CD4-positive, CD25-positive, alpha-beta regulatory T cell (primary cell): Measurements from ENCODE around the gene SLC2A11. TPM values are rescaled to one million over a fixed set of nuclear protein-coding genes. Genes with fewer than 3 reads are reported as not detected.
"Not testable (repeated sequence)": the region's sequence is repeated elsewhere in the genome, so short reads cannot be mapped to it uniquely, and the experiment has no call there.

Source experiments
- ATAC-seq, 2 donors: fragments of 150-1000 bp; cut with Tn5 transposase; one replicate each; pipeline ENCODE4 v1.10.0; 2021; ENCODE audit warnings: low read depth in 2 of 2, moderate number of reproducible peaks in 2 of 2, moderate library complexity in 1 of 2
- DNase-seq, 3 donors: peaks; one replicate each; pipeline versions ENCODE4 v3.0.0 to v3.0.0-alpha.2; 2012 to 2022; ENCODE audit warnings: mixed read lengths in 1 of 3
- H3K27ac ChIP-seq: one replicate; pipeline ENCODE4 v1.7.0; 2013; ENCODE audit warnings: mild to moderate bottlenecking, low read length; ENCODE audit not compliant: insufficient read depth, poor library complexity, severe bottlenecking
- H3K27me3 ChIP-seq: one replicate; pipeline ENCODE4 v1.7.0; 2013; ENCODE audit warnings: low read length; ENCODE audit not compliant: control insufficient read depth, insufficient read depth
- H3K36me3 ChIP-seq: one replicate; pipeline ENCODE4 v1.7.0; 2013; ENCODE audit warnings: mild to moderate bottlenecking, low read length, moderate library complexity; ENCODE audit not compliant: control insufficient read depth, insufficient read depth
- H3K4me1 ChIP-seq: 2 replicates; pipeline ENCODE4 v1.7.0; 2013; ENCODE audit warnings: mild to moderate bottlenecking, low read length; ENCODE audit not compliant: insufficient read depth, control insufficient read depth, poor library complexity, severe bottlenecking
- H3K4me3 ChIP-seq: one replicate; pipeline ENCODE4 v1.7.0; 2013; ENCODE audit warnings: low read depth, mild to moderate bottlenecking, low read length, moderate library complexity
- H3K9me3 ChIP-seq, 2 experiments: 1 replicate in 1 of 2; 2 replicates in 1 of 2; pipeline ENCODE4 v1.7.0; 2013; ENCODE audit warnings: low read length in 2 of 2, mild to moderate bottlenecking in 1 of 2, moderate library complexity in 1 of 2; ENCODE audit not compliant: control insufficient read depth in 2 of 2
- H3K27ac Mint-ChIP-seq, 3 donors: one replicate each; pipeline ENCODE4 v1.8.0; 2020 to 2022; ENCODE audit warnings: mild to moderate bottlenecking in 3 of 3, mixed read lengths in 3 of 3, moderate library complexity in 2 of 3
- H3K27me3 Mint-ChIP-seq: one replicate; pipeline ENCODE4 v1.8.0; 2022; ENCODE audit warnings: mild to moderate bottlenecking, mixed read lengths
- H3K36me3 Mint-ChIP-seq: one replicate; pipeline ENCODE4 v1.8.0; 2020; ENCODE audit warnings: mixed read lengths
- H3K4me1 Mint-ChIP-seq, 4 donors: one replicate each; pipeline ENCODE4 v1.8.0; 2020 to 2022; ENCODE audit warnings: mixed read lengths in 4 of 4, mild to moderate bottlenecking in 1 of 4
- H3K4me3 Mint-ChIP-seq, 4 donors: one replicate each; pipeline ENCODE4 v1.8.0; 2020 to 2022; ENCODE audit warnings: mild to moderate bottlenecking in 4 of 4, mixed read lengths in 4 of 4, moderate library complexity in 3 of 4
- H3K9me3 Mint-ChIP-seq, 7 donors: one replicate each; pipeline ENCODE4 v1.8.0; 2020 to 2022; ENCODE audit warnings: mixed read lengths in 7 of 7, mild to moderate bottlenecking in 3 of 7, moderate library complexity in 2 of 7
- polyA plus RNA-seq, 4 donors: library from polyadenylated mRNA; unstranded; fragments of 300-500 nt; fragmentation: Illumina TruSeq; gene quantifications; one replicate each; pipeline ENCODE4 v1.2.3, GENCODE V29; 2021
- total RNA-seq: library from RNA; stranded (reverse); gene quantifications from one replicate; pipeline ENCODE4 v1.2.3, GENCODE V29; 2022

The SLC2A11 gene
- total and polyA plus RNA-seq, 5 donors from 2014 or later, result 2.5 to 8.6 (median 4.2) TPM

- Histone ChIP-seq H3K27ac (peak overlapping the region; percentile 90), H3K36me3 (peaks cover 6% of the 10 kb centered on the region), H3K27me3 (no peaks in the 10 kb centered on the region), H3K4me1 (peaks cover 24% of the 10 kb centered on the region), H3K4me3 (no peak overlapping the region), H3K9me3 (no peaks in the 10 kb centered on the region)
- Mint-ChIP-seq H3K4me3 (peak overlapping the region; percentile 93 to 98 (median 96)), H3K27ac (peak overlapping the region in 1 of 3 donors; percentile 94), H3K36me3 (peaks cover 5% of the 10 kb centered on the region), H3K27me3 (peaks cover 4% of the 10 kb centered on the region), H3K4me1 (peaks cover 0 to 37% (median 18%) of the 10 kb centered on the region in 4 donors), H3K9me3 (peaks cover 0 to 3% (median 0%) of the 10 kb centered on the region in 7 donors)
- DNase-seq (no peak), ATAC-seq (no peak)
Observed at GRCh38 chr22:23896166-23896522, 38.5 kb downstream of the SLC2A11 start.

- Mint-ChIP-seq H3K27ac (peak overlapping the region in 1 of 3 donors; percentile 51), H3K4me3 (peak overlapping the region; percentile 69 to 87 (median 78)), H3K27me3 (peaks cover 4% of the 10 kb centered on the region), H3K9me3 (peaks cover 0 to 3% (median 0%) of the 10 kb centered on the region in 7 donors), H3K36me3 (peaks cover 5% of the 10 kb centered on the region), H3K4me1 (peaks cover 0 to 37% (median 18%) of the 10 kb centered on the region in 4 donors)
- ATAC-seq (no peak), DNase-seq (no peak)
- no peak overlapping the region for H3K4me3 ChIP-seq
- no peak overlapping the region for H3K27ac ChIP-seq
- H3K27me3 ChIP-seq, result no peaks in the 10 kb centered on the region
- H3K9me3 ChIP-seq, result no peaks in the 10 kb centered on the region
- peaks cover 24% of the 10 kb centered on the region for H3K4me1 ChIP-seq
- H3K36me3 ChIP-seq, result peaks cover 6% of the 10 kb centered on the region
Observed at GRCh38 chr22:23896523-23897186, 39.0 kb downstream of the SLC2A11 start.

DNA sequence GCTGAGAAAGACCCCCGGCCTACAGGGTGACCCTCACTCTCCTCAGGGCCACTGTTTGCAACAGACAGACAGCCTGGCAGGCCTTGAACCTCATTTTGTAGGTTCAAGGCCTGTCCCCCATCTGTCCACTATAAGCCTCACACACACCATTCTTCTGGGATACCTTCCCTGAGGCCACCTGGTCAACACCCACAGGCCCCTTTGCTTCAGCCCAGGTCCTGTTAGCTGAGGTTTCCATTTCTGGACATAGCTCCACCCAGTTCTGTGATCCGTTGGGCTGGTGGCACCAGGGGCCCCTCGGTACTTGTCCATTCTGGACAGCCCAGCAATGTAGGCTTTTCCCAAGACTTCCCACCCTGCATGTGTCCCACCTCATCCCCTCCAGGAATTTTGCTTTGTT lies 39.6 kb downstream of the SLC2A11 start:
- no peak overlapping the region for H3K27ac Mint-ChIP-seq
- DNase-seq, result no peak
- H3K4me3 ChIP-seq, result no peak overlapping the region
- H3K36me3 ChIP-seq, result peaks cover 6% of the 10 kb centered on the region
- H3K27me3 Mint-ChIP-seq, result peaks cover 4% of the 10 kb centered on the region
- no peaks in the 10 kb centered on the region for H3K9me3 ChIP-seq
- H3K9me3 Mint-ChIP-seq, result peaks cover 0 to 3% (median 0%) of the 10 kb centered on the region in 7 donors
- no peaks in the 10 kb centered on the region for H3K27me3 ChIP-seq
- H3K4me1 ChIP-seq, result peaks cover 24% of the 10 kb centered on the region
- no peak overlapping the region for H3K27ac ChIP-seq
- no peak for ATAC-seq
- peaks cover 0 to 34% (median 18%) of the 10 kb centered on the region in 4 donors for H3K4me1 Mint-ChIP-seq
- peaks cover 5% of the 10 kb centered on the region for H3K36me3 Mint-ChIP-seq
- H3K4me3 Mint-ChIP-seq, result peak overlapping the region; percentile 69 to 87 (median 78)

- DNase-seq, result no peak
- Mint-ChIP-seq H3K4me1 (peaks cover 0 to 30% (median 17%) of the 10 kb centered on the region in 4 donors), H3K27me3 (peaks cover 4% of the 10 kb centered on the region), H3K9me3 (peaks cover 0 to 3% (median 0%) of the 10 kb centered on the region in 7 donors), H3K4me3 (peak overlapping the region; percentile 15 to 59 (median 38)), H3K36me3 (peaks cover 5% of the 10 kb centered on the region), H3K27ac (no peak overlapping the region)
- H3K27ac ChIP-seq, result no peak overlapping the region
- no peak for ATAC-seq
- peaks cover 23% of the 10 kb centered on the region for H3K4me1 ChIP-seq
- no peaks in the 10 kb centered on the region for H3K27me3 ChIP-seq
- H3K4me3 ChIP-seq, result no peak overlapping the region
- H3K36me3 ChIP-seq, result peaks cover 6% of the 10 kb centered on the region
- no peaks in the 10 kb centered on the region for H3K9me3 ChIP-seq
Observed at GRCh38 chr22:23898006-23898974, 40.6 kb downstream of the SLC2A11 start.

- peaks cover 0 to 3% (median 0%) of the 10 kb centered on the region in 7 donors for H3K9me3 Mint-ChIP-seq
- peaks cover 6% of the 10 kb centered on the region for H3K36me3 ChIP-seq
- no peak overlapping the region for H3K4me3 ChIP-seq
- H3K4me3 Mint-ChIP-seq, result peak overlapping the region in 2 of 4 donors; percentile 59 to 63
- H3K27me3 ChIP-seq, result no peaks in the 10 kb centered on the region
- H3K27ac ChIP-seq, result no peak overlapping the region
- H3K27ac Mint-ChIP-seq, result no peak overlapping the region
- peaks cover 5% of the 10 kb centered on the region for H3K36me3 Mint-ChIP-seq
- H3K27me3 Mint-ChIP-seq, result no peaks in the 10 kb centered on the region
- H3K4me1 Mint-ChIP-seq, result peaks cover 0 to 22% (median 13%) of the 10 kb centered on the region in 4 donors
- H3K4me1 ChIP-seq, result peaks cover 18% of the 10 kb centered on the region
- ATAC-seq (no peak), DNase-seq (no peak)
- H3K9me3 ChIP-seq, result no peaks in the 10 kb centered on the region
Observed at GRCh38 chr22:23899042-23899745, 41.5 kb downstream of the SLC2A11 start.

- Mint-ChIP-seq H3K27ac (peak overlapping the region in 1 of 3 donors; percentile 14), H3K4me1 (peaks cover 0 to 19% (median 13%) of the 10 kb centered on the region in 4 donors)
- H3K36me3 Mint-ChIP-seq, H3K27me3 Mint-ChIP-seq, H3K4me3 Mint-ChIP-seq, H3K27me3 ChIP-seq, H3K9me3 Mint-ChIP-seq, H3K4me3 ChIP-seq, ATAC-seq, H3K36me3 ChIP-seq, H3K27ac ChIP-seq, DNase-seq, H3K9me3 ChIP-seq: not testable (repeated sequence)
- peaks cover 10% of the 10 kb centered on the region for H3K4me1 ChIP-seq
Observed at GRCh38 chr22:23900227-23900626, 42.6 kb downstream of the SLC2A11 start.

- H3K27me3 ChIP-seq, result no peaks in the 10 kb centered on the region
- H3K36me3 Mint-ChIP-seq, result peaks cover 5% of the 10 kb centered on the region
- peaks cover 4% of the 10 kb centered on the region for H3K36me3 ChIP-seq
- H3K27ac Mint-ChIP-seq, result no peak overlapping the region
- peak overlapping the region in 1 of 4 donors; percentile 71 for H3K4me3 Mint-ChIP-seq
- DNase-seq, result no peak
- H3K4me3 ChIP-seq, result no peak overlapping the region
- peaks cover 0 to 11% (median 5%) of the 10 kb centered on the region in 4 donors for H3K4me1 Mint-ChIP-seq
- no peak overlapping the region for H3K27ac ChIP-seq
- peaks cover 7% of the 10 kb centered on the region for H3K27me3 Mint-ChIP-seq
- ATAC-seq, result no peak
- H3K9me3 Mint-ChIP-seq, result peaks cover 0 to 3% (median 0%) of the 10 kb centered on the region in 7 donors
- H3K9me3 ChIP-seq, result no peaks in the 10 kb centered on the region
- H3K4me1 ChIP-seq, result no peaks in the 10 kb centered on the region
Observed at GRCh38 chr22:23901600-23901999, 43.9 kb downstream of the SLC2A11 start.
